Mesothelial cell of epicardium (in vitro differentiated cells): Measurements from ENCODE around the gene CAST. TPM values are rescaled to one million over a fixed set of nuclear protein-coding genes. Genes with fewer than 3 reads are reported as not detected.
"Not testable (repeated sequence)": the region's sequence is repeated elsewhere in the genome, so short reads cannot be mapped to it uniquely, and the experiment has no call there.

Source experiments
- DNase-seq, 2 experiments: peaks; one replicate each; pipeline ENCODE4 v3.0.0; 2021; ENCODE audit warnings: low spot score in 2 of 2; ENCODE audit not compliant: unreplicated experiment in 2 of 2
- H3K27ac Mint-ChIP-seq: 2 replicates; pipeline ENCODE4 v1.8.0; 2021; ENCODE audit warnings: mixed read lengths
- H3K27me3 Mint-ChIP-seq: 2 replicates; pipeline ENCODE4 v1.8.0; 2021; ENCODE audit warnings: low read depth, mixed read lengths
- H3K36me3 Mint-ChIP-seq: 2 replicates; pipeline ENCODE4 v1.8.0; 2021; ENCODE audit warnings: mixed read lengths
- H3K4me1 Mint-ChIP-seq: 2 replicates; pipeline ENCODE4 v1.8.0; 2021; ENCODE audit warnings: mixed read lengths
- H3K4me3 Mint-ChIP-seq: 2 replicates; pipeline ENCODE4 v1.8.0; 2021; ENCODE audit warnings: mild to moderate bottlenecking, moderate library complexity, mixed read lengths
- H3K9me3 Mint-ChIP-seq: 2 replicates; pipeline ENCODE4 v1.8.0; 2021; ENCODE audit warnings: mixed read lengths
- total RNA-seq: library from RNA; stranded (reverse); gene quantifications from 3 replicates; pipeline ENCODE4 v1.2.1, GENCODE V29; 2021
- TF ChIP-seq, protein P1 (sequence below): fragments of 200-600 bp; sonication (generic); IDR thresholded peaks from one replicate; pipeline ENCODE4 v1.5.0; 2021; ENCODE audit warnings: antibody characterized with exemption; ENCODE audit not compliant: unreplicated experiment

The CAST gene
- total RNA-seq, 1 donor from 2014 or later, result 132 TPM

DNA sequence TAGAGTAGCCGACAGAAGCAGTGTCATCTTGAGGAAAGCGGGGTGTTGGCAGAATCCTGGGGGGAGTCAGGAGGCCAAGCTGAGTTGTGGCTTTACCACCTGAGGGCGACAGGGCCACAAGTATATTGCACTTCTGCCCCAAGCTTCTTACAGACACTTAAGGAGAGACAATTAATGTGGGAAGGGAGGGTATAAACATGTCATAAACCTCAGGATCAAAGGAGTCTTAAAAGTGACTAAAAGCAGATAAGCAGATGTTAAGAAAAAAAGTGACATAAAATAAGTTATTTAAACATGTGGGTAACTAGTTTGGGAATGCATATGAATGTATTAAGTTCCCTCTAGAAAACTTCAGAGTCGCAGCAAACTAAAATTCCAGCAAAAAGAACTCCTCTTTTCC is 81.6 kb downstream of the CAST start:
- Mint-ChIP-seq H3K9me3 (peaks cover 4% of the 10 kb centered on the region), H3K27me3 (no peaks in the 10 kb centered on the region), H3K27ac (no peak overlapping the region), H3K4me1 (peaks cover 16% of the 10 kb centered on the region), H3K36me3 (peaks cover 58% of the 10 kb centered on the region), H3K4me3 (no peak overlapping the region)
- DNase-seq, result no peak
- TF ChIP-seq, protein P1, sequence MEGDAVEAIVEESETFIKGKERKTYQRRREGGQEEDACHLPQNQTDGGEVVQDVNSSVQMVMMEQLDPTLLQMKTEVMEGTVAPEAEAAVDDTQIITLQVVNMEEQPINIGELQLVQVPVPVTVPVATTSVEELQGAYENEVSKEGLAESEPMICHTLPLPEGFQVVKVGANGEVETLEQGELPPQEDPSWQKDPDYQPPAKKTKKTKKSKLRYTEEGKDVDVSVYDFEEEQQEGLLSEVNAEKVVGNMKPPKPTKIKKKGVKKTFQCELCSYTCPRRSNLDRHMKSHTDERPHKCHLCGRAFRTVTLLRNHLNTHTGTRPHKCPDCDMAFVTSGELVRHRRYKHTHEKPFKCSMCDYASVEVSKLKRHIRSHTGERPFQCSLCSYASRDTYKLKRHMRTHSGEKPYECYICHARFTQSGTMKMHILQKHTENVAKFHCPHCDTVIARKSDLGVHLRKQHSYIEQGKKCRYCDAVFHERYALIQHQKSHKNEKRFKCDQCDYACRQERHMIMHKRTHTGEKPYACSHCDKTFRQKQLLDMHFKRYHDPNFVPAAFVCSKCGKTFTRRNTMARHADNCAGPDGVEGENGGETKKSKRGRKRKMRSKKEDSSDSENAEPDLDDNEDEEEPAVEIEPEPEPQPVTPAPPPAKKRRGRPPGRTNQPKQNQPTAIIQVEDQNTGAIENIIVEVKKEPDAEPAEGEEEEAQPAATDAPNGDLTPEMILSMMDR, result no peak

DNA sequence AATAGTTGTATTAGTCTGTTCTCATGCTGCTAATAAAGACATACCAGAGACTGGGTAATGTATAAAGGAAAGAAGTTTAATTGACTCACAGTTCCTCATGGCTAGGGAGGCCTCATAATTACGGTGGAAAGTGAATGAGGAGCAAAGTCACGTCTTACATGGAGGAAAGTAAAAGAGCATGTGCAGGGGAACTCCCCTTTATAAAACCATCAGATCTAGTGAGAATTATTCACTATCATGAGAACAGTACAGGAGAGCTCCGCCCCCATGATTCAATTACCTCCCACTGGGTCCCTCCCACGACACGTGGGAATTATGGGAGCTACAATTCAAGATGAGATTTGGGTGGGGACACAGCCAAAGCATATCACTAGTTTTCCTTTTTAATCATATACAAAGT is 82.0 kb downstream of the CAST start:
- H3K4me3 Mint-ChIP-seq, H3K27me3 Mint-ChIP-seq, H3K27ac Mint-ChIP-seq, H3K9me3 Mint-ChIP-seq, DNase-seq: not testable (repeated sequence)
- H3K4me1 Mint-ChIP-seq, result peaks cover 16% of the 10 kb centered on the region
- H3K36me3 Mint-ChIP-seq, result peaks cover 60% of the 10 kb centered on the region

DNA sequence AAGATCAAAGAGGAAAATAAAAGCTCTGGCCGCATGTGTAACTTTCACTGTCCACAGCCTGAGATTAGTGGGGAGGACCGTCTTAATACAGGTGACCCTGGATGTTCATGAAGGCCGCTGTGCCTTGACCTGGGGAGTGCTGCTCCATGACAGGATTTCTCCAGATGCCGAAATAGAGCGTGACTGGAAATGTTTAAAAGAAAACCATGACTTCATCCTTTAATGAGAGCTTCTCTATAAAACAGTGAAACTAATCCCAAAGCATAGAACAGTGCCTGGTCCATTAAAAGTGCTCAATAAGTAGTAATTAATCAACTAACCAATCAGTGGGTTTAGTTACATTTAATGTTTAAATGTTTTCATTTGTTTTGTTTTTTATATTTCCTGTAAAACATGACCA is 82.8 kb downstream of the CAST start:
- DNase-seq, result no peak
- peaks cover 4% of the 10 kb centered on the region for H3K9me3 Mint-ChIP-seq
- H3K4me3 Mint-ChIP-seq, result no peak overlapping the region
- TF ChIP-seq, protein P1, result no peak
- peaks cover 16% of the 10 kb centered on the region for H3K4me1 Mint-ChIP-seq
- H3K27ac Mint-ChIP-seq, result no peak overlapping the region
- H3K27me3 Mint-ChIP-seq, result no peaks in the 10 kb centered on the region
- peaks cover 59% of the 10 kb centered on the region for H3K36me3 Mint-ChIP-seq

DNA sequence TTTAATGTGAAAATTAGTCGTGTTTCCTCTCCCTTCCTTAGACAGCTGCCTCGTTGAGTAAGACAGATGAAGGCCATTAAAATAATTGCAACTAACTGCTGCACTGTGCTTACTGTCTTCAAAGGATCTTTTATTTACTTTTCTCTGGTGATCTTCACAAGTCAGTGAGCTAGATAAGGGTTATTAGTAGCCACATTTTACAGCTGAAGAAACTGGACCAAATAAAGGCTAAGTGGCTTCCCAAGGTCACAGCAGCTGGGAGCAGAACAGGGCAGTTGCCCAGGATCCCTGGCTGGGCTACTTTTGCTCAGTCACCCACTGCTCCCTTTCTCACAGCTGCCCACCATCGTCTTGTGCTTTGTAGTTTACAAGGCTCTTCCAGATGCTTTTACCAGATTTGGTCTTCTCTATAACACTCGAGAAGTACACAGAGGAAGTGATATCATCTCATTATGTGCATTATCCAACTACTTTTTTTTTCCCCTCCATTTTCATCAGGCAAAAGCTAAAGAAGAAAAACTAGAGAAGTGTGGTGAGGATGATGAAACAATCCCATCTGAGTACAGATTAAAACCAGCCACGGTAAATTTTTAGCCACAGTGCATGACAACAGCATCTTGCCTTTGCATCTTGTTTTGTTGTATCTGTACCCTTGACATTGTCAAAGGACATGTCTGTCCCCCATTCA is 83.8 kb downstream of the CAST start:
- H3K27me3 Mint-ChIP-seq, result no peaks in the 10 kb centered on the region
- no peak for DNase-seq
- TF ChIP-seq, protein P1, result no peak
- peak overlapping the region; percentile 37 for H3K27ac Mint-ChIP-seq
- H3K4me1 Mint-ChIP-seq, result peaks cover 16% of the 10 kb centered on the region
- no peak overlapping the region for H3K4me3 Mint-ChIP-seq
- peaks cover 53% of the 10 kb centered on the region for H3K36me3 Mint-ChIP-seq
- peaks cover 4% of the 10 kb centered on the region for H3K9me3 Mint-ChIP-seq

DNA sequence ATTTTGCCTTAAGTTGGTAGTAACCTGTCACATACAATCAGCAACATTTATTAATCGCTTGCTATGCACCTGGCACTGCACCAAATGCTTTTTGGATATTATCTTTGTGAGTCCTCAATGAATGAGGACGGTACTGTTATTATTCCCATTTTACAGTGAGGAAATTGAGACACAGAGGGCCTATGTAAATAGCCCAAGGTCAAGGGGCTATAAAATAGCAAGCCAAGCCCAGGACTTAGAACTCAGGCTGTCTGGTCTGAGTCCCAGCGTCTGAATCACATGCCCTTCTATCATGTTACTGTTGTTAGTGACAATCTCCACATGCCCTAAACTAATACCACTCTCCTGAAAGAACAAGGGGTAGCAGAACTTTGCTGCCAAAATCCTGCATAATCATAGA is 85.5 kb downstream of the CAST start:
- no peak overlapping the region for H3K27ac Mint-ChIP-seq
- H3K9me3 Mint-ChIP-seq, result peaks cover 4% of the 10 kb centered on the region
- peaks cover 16% of the 10 kb centered on the region for H3K4me1 Mint-ChIP-seq
- H3K4me3 Mint-ChIP-seq, result no peak overlapping the region
- H3K27me3 Mint-ChIP-seq, result no peaks in the 10 kb centered on the region
- TF ChIP-seq, protein P1, result no peak
- H3K36me3 Mint-ChIP-seq, result peaks cover 42% of the 10 kb centered on the region
- no peak for DNase-seq

DNA sequence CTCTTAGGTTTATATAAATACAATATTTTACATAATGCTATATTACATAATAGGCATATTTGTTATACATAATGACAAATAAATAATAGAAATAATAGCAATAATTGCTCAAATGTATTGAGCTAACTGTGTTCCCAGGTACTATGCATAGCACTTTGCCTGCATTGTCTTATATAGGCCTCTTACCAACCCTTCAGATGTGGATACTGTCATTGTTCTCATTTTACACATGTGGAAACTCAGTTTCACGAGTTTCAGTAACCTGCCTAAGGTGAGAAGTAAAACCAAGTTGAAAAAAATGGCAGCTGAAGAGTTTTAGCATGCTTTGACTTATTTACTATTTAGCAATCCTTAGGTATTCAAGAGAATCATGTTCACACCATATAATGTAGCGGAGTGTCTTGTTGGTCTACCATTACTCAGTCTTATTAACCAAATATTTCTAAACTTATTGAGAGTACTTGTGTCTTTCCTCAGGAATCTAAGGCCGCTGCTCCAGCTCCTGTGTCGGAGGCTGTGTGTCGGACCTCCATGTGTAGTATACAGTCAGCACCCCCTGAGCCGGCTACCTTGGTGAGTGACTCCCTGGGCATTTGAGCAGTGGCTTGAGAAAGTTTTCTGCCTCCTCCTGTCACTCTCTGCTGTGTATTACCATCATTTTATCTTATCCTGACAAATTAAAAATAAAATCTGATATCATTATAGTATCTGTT is 88.1 kb downstream of the CAST start:
- Mint-ChIP-seq H3K27me3 (no peaks in the 10 kb centered on the region), H3K9me3 (no peaks in the 10 kb centered on the region), H3K4me1 (peaks cover 21% of the 10 kb centered on the region), H3K36me3 (peaks cover 31% of the 10 kb centered on the region), H3K27ac (no peak overlapping the region), H3K4me3 (no peak overlapping the region)
- DNase-seq, result no peak
- TF ChIP-seq, protein P1, result no peak
